ENCODE data around the gene TAF10. TPM values are rescaled to one million over a fixed set of nuclear protein-coding genes. Genes with fewer than 3 reads are reported as not detected.

TAF10 gene
- total and polyA plus RNA-seq, 2 of the 13 experiments (the other 11 are each of a cell fraction or from before 2014, with no cell fraction given): 71.3 to 134 TPM

GRCh38 chr11:6603287-6604080 is 8.5 kb downstream of the TAF10 start, which contains the start of the genes ILK and RRP8 (continued):
- no peak; the same call in 1 of the 2 replicates for TF ChIP-seq CBX5 (CRISPR knock-in tag; IDR thresholded peaks at IDR 0.05; ENCODE audit: borderline replicate concordance)
- no peak; the same call in 1 of the 2 replicates for TF ChIP-seq ZFP36L1 (CRISPR knock-in tag; IDR thresholded peaks at IDR 0.05)
- TF ChIP-seq HOMEZ (CRISPR knock-in tag; IDR thresholded peaks at IDR 0.05; ENCODE audit: low read depth): peak; percentile 55; the same call in 1 of the 2 replicates
- TF ChIP-seq RNF2 (conservative IDR thresholded peaks at IDR 0.05; ENCODE audit: low read depth): peak; percentile 78
- TF ChIP-seq BRCA1 (CRISPR knock-in tag; IDR thresholded peaks at IDR 0.05): no peak
- TF ChIP-seq HCFC1 (IDR thresholded peaks at IDR 0.05; ENCODE audit: low read depth, low read length): peak; percentile 50; the same call in 1 of the 2 replicates
- no peak for TF ChIP-seq ADNP (CRISPR knock-in tag; IDR thresholded peaks at IDR 0.05)
- TF ChIP-seq, protein P1, sequence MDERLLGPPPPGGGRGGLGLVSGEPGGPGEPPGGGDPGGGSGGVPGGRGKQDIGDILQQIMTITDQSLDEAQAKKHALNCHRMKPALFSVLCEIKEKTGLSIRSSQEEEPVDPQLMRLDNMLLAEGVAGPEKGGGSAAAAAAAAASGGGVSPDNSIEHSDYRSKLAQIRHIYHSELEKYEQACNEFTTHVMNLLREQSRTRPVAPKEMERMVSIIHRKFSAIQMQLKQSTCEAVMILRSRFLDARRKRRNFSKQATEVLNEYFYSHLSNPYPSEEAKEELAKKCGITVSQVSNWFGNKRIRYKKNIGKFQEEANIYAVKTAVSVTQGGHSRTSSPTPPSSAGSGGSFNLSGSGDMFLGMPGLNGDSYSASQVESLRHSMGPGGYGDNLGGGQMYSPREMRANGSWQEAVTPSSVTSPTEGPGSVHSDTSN (CRISPR knock-in tag; IDR thresholded peaks at IDR 0.05): no peak
- TF ChIP-seq NFRKB (IDR thresholded peaks at IDR 0.05): no peak
- peak; percentile 98 for TF ChIP-seq ZFX (CRISPR knock-in tag; IDR thresholded peaks at IDR 0.05; ENCODE audit: low read depth)
- TF ChIP-seq ZNF460 (CRISPR knock-in tag; IDR thresholded peaks at IDR 0.05; ENCODE audit: borderline replicate concordance): no peak
- TF ChIP-seq SETDB1 (CRISPR knock-in tag; IDR thresholded peaks at IDR 0.05; ENCODE audit: borderline replicate concordance): no peak
- TF ChIP-seq SOX6 (IDR thresholded peaks at IDR 0.05): no peak
- peak; percentile 57 for TF ChIP-seq SOX6 (CRISPR knock-in tag; IDR thresholded peaks at IDR 0.05)
- TF ChIP-seq ZNF432 (CRISPR knock-in tag; IDR thresholded peaks at IDR 0.05; ENCODE audit: borderline replicate concordance): no peak
- TF ChIP-seq, protein P2, sequence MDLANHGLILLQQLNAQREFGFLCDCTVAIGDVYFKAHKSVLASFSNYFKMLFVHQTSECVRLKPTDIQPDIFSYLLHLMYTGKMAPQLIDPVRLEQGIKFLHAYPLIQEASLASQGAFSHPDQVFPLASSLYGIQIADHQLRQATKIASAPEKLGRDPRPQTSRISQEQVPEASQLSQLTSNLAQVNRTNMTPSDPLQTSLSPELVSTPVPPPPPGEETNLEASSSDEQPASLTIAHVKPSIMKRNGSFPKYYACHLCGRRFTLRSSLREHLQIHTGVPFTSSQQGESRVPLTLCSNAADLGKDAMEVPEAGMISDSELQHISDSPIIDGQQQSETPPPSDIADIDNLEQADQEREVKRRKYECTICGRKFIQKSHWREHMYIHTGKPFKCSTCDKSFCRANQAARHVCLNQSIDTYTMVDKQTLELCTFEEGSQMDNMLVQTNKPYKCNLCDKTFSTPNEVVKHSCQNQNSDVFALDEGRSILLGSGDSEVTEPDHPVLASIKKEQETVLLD (CRISPR knock-in tag; IDR thresholded peaks at IDR 0.05; ENCODE audit: low read depth): peak; percentile 95
- peak; percentile 88 for TF ChIP-seq RBFOX2 (IDR thresholded peaks at IDR 0.05; ENCODE audit: low read depth, low read length)
- no peak for TF ChIP-seq ZNF496 (CRISPR knock-in tag; IDR thresholded peaks at IDR 0.05; ENCODE audit: insufficient replicate concordance)
- no peak for TF ChIP-seq SRSF1 (optimal IDR thresholded peaks at IDR 0.05; ENCODE audit: low read depth, low read length)
- no peak for TF ChIP-seq SP1 (IDR thresholded peaks at IDR 0.05)
- peak; percentile 86 for TF ChIP-seq SP1 (CRISPR knock-in tag; IDR thresholded peaks at IDR 0.05)
- TF ChIP-seq, protein P3, sequence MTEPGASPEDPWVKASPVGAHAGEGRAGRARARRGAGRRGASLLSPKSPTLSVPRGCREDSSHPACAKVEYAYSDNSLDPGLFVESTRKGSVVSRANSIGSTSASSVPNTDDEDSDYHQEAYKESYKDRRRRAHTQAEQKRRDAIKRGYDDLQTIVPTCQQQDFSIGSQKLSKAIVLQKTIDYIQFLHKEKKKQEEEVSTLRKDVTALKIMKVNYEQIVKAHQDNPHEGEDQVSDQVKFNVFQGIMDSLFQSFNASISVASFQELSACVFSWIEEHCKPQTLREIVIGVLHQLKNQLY (CRISPR knock-in tag; IDR thresholded peaks at IDR 0.05): no peak; the same call in 1 of the 2 replicates
- TF ChIP-seq ZNF333 (CRISPR knock-in tag; IDR thresholded peaks at IDR 0.05; ENCODE audit: borderline replicate concordance): peak; percentile 97; the same call in 1 of the 2 replicates
- TF ChIP-seq, protein P4, sequence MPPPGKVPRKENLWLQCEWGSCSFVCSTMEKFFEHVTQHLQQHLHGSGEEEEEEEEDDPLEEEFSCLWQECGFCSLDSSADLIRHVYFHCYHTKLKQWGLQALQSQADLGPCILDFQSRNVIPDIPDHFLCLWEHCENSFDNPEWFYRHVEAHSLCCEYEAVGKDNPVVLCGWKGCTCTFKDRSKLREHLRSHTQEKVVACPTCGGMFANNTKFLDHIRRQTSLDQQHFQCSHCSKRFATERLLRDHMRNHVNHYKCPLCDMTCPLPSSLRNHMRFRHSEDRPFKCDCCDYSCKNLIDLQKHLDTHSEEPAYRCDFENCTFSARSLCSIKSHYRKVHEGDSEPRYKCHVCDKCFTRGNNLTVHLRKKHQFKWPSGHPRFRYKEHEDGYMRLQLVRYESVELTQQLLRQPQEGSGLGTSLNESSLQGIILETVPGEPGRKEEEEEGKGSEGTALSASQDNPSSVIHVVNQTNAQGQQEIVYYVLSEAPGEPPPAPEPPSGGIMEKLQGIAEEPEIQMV (CRISPR knock-in tag; IDR thresholded peaks at IDR 0.05; ENCODE audit: low read depth): no peak
- TF ChIP-seq ZNF792 (CRISPR knock-in tag; IDR thresholded peaks at IDR 0.05): peak; percentile 71

All from HepG2 (cell line).